Stimulated activated CD4-positive, alpha-beta T cell treated with anti-CD3 and anti-CD28 coated beads, Interleukin-4, amount 100 ng/mL, for 4 hours (primary cell): ENCODE data around the gene RPL22.
A peak's percentile ranks its signal among the peaks of the same experiment; 100 is the strongest.

Source experiments
- DNase-seq, 2 experiments: peaks; one replicate each; pipeline ENCODE4 v3.0.0-alpha.2; 2020

The RPL22 gene

DNA sequence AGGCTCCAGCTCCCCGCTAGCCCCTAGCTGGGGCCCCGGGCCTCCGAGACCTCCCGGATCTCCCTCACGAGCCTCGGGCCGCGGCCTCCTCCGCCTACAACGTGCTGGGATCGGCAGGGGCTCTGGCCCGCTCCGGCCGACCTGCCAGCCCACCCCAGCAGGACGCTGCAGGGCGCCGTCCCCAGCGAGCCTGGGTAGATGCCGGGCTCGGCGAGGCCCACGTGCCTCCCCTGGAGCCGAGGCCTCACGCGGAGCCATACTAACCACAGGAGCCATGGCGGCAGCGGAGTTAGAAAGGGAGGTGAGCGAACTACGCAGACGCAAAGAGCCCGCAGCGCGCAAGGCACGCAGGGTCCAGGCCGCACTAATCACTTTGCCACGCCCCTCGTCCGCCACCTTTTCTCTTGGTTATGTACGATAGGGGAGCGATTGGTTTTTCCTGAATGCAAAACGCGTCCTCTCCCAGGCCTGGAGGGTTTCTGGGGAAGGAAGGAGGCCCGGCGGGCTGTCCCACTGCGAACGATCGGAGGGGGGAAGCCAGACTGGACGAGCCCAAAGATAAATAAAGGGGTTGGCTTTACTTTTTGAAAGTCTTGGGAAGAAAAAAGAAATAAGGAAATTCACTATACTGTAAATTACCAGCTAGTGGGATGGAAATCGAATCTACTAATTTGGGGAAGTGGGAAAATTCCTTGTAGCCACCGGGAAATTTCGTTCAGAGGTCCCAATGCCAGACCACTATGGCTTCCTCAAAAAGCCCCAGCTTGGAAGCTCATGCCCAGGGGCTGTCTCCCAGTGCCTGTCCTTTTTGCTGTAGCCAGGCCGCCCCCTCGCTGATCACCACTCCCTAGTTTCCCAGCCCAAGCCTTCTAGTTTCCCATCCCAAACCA lies at the start of gene RPL22:
TSS of gene RPL22 (minus strand) at position 298 of the 890 bp plus-strand sequence. CDS start at position 276, 22 bp downstream.
- peak; percentile 93 to 98 for DNase-seq

- no peak for DNase-seq
Measured at GRCh38 chr1:6248161-6248776, 48.9 kb upstream of the RPL22 start.

DNA sequence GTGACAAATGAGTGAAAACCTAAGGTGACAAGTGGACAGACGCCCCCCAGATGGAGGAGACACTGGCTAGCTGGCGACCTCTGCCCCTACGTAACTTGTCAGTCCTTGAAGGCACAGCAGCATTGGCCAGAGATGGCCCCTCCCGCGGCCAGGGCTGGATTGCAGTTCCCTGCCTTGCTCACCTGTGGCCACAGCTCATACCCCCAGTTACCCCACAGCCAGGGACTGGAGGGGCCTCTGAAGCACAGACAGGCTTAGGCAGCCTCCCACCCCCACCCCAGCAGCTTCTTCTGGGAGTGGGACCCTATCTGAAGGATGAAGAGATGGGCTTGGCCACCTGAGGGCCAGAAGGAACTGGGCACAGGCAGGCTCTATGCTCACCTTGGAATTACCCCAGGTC lies 48.3 kb upstream of the RPL22 start:
- DNase-seq = no peak

GRCh38 chr1:6246497-6247467 lies 47.4 kb upstream of the RPL22 start:
- DNase-seq = peak; percentile 66 to 82

GRCh38 chr1:6245869-6246496 lies 46.6 kb upstream of the RPL22 start:
- DNase-seq = peak in 1 of 2 experiments; percentile 43

GRCh38 chr1:6245086-6245868 lies 45.9 kb upstream of the RPL22 start:
- peak; percentile 59 to 82 for DNase-seq

GRCh38 chr1:6244401-6245049 lies 45.1 kb upstream of the RPL22 start:
- DNase-seq = no peak

DNA sequence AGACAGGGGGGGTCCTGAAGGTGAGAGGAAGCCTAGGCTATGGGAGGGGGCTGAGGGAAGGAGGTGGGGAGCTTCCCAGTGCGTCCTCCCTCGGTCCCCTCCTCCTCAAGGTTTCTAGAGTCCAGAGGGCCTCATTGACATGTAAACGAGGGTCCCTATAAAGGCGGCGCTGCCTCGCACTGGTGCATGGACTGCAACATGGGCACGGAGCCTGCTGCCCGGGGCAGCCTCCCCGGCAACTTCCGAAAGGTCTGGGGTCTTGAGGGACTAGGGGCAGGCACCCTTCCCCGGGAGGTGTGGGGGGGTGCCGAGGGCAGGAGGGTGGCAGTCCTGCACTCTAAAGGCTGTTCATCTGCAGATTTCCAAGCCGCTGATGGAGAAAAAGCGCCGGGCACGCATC lies 44.6 kb upstream of the RPL22 start, which contains the start of gene HES3:
TSS of gene HES3 (plus strand) at position 187 of the 400 bp plus-strand sequence. CDS start at position 374, 187 bp downstream.
- no peak for DNase-seq

DNA sequence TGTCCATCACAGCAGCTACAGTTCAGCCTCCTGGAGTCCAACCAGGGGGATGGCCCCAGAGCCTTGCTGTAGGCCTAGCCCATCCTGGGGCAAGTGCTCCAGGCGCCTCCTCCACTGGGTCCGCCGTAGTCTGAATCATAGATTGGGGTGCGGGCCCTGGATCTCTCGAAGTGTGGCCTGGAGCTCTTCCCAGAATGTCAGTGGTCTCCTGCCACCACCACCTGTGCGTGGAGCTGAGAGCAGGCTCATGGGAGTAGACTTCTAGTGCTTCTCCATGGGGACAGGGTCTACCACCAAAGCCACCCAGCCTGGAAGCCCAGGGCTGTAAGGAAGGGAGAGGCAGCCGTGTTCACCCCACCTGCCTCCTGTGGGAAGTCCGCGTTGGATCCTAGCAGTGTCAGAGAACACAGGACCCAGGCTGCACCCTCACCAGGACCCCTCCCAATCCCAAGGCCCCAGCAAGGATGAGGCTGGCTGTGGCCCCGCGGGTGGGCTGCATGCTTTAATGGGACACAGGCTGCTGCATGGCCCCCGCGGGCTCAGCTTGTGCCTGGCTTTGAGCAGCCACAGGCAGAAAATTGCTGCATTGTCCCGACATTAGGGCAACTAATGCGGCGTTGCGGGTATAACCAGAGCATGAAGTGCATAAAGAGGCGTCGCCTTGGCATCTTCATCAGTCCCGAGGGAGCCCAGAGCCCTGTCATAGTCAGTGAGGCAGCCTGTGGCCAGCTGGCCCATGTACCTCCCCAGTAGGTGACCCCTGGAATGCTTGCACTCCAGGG lies 43.8 kb upstream of the RPL22 start:
- DNase-seq = no peak

GRCh38 chr1:6241887-6242740 lies 42.7 kb upstream of the RPL22 start:
- DNase-seq = no peak

DNA sequence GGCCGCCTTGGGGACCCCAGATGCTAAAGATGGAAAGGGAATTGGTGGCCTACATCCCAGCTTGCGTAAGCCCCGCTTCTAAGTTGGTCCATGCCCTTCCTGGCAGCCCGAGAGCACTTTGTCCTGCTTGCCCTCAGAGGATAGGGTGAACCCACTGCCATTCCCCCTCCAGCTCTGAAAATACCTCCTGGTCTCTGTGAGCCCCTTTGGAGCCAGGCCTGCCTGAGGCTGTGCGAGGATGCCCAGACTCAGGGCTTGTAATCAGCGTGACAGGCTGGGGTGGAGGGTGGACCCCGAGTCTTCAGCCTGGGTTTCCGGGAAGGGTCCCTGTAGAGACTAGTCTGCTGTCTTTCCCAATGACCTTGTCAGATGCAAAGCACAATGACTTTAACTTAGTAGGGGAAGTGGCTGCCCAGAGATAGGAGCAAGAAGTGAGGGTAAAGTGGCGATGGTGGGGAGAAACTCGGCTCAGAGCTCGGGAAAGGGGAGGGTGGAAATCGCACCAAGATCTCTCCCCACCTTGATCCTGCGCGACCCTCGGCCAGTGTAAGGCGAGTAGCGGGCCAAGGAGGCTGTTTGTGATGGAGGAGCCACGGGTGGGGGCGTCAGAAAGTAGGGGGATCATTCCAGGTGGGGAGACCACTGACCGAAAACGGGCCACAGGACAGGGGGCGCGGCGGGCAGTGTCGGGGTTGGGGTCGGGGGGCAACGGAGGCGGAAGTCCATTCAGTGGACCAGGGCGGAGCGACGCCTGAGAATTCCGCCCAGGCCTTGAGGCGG lies 41.9 kb upstream of the RPL22 start:
- DNase-seq = no peak

- no peak for DNase-seq
Measured at GRCh38 chr1:6239950-6240768, 40.8 kb upstream of the RPL22 start.

GRCh38 chr1:6239213-6239752 lies 39.9 kb upstream of the RPL22 start:
- no peak for DNase-seq

DNA sequence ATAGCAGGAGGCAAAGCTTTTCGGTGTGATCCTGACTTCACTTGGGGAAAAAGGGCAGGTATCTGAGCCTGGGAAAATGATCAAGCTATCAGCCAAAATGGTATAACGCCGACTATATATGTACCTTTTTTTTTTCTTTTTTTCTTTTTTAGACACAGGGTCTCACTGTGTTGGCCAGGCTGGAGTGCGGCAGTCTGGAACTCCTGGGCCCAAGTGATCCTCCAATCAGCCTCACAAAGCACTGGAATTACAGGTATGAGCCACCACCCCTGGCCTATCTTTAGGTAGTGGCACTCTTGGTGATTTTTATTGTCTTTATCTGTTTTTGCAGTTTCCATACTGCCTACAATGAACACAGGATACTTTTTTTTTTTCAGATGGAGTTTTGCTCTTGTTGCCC lies 37.7 kb upstream of the RPL22 start:
- no peak for DNase-seq

- DNase-seq = peak; percentile 27 to 33
Measured at GRCh38 chr1:6235296-6235677, 35.9 kb upstream of the RPL22 start.

DNA sequence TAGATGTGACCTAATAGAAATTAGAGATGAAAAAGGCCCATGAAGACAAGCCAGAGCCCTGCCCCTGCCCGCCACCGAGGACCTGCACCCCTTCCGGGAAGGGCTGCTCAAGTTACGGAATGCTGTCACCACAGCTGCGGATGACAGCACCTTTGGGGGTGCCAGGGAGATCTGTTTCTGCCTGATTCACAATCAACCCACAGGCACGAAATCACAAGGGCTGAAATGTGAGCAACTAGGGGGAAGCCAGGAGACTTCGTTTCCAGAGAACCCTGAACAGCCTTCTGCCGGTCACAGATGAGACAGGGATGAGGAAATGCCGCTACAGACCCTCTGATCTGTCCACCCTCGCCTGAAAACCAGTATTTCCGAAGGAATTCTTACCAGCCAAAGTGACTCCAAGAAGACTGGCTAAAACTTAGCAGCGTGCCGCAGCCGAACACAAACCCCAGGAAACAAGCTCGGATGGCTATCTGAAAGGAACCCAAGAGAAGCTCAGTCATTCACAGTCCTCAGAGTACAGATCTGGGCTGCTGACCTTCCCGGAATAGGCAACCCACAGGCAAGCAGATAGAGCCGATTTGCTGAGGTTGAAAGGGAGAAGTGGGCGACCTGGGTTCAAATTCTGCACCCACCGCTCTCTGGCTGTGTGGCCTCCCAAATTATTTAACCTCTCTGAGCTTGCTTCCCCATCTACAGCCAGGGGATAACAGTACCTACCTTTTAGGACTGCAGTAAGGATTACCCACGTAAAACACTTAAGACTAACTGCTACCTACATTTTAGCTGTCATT lies 35.3 kb upstream of the RPL22 start:
- DNase-seq = no peak
